DOHH2 (cell line): ENCODE measurements around the gene TRMT44.

Source experiments
- H3F3A ChIP-seq: fragments of 200-600 bp; sonication (generic), shearing (Covaris generic); 2 replicates; pipeline ENCODE4 v1.6.0; 2016; ENCODE audit warnings: antibody characterized with exemption, mild to moderate bottlenecking; ENCODE audit not compliant: control insufficient read depth, insufficient read depth
- H3K27ac ChIP-seq: fragments of 200-600 bp; sonication (generic); 2 replicates; pipeline ENCODE4 v1.5.1; 2014; ENCODE audit warnings: low read depth, mild to moderate bottlenecking, low read length, moderate library complexity
- H3K27me3 ChIP-seq: fragments of 200-600 bp; sonication (generic); 2 replicates; pipeline ENCODE4 v1.6.1; 2014; ENCODE audit warnings: mild to moderate bottlenecking, low read length, mixed read lengths; ENCODE audit not compliant: control insufficient read depth
- H3K36me3 ChIP-seq: fragments of 200-600 bp; sonication (generic); 2 replicates; pipeline ENCODE4 v1.6.1; 2014; ENCODE audit warnings: mild to moderate bottlenecking, low read length, moderate library complexity, mixed read lengths; ENCODE audit not compliant: control insufficient read depth
- H3K4me1 ChIP-seq: fragments of 200-600 bp; sonication (generic); 2 replicates; pipeline ENCODE4 v1.6.1; 2014; ENCODE audit warnings: mild to moderate bottlenecking, low read length, mixed read lengths; ENCODE audit not compliant: control insufficient read depth
- H3K4me2 ChIP-seq: fragments of 200-600 bp; sonication (generic); 2 replicates; pipeline ENCODE4 v1.6.0; 2014; ENCODE audit warnings: mild to moderate bottlenecking, low read length, moderate library complexity
- H3K4me3 ChIP-seq: fragments of 200-600 bp; sonication (generic); 2 replicates; pipeline ENCODE4 v1.5.1; 2014; ENCODE audit warnings: mild to moderate bottlenecking, low read length, mixed read lengths
- H3K79me2 ChIP-seq: fragments of 200-600 bp; sonication (generic); 2 replicates; pipeline ENCODE4 v1.6.1; 2014; ENCODE audit warnings: mild to moderate bottlenecking, low read length, mixed read lengths; ENCODE audit not compliant: control insufficient read depth
- H3K9me2 ChIP-seq: fragments of 200-600 bp; sonication (generic); replicated peaks from 2 replicates; pipeline ENCODE4 v1.6.1; 2014; ENCODE audit warnings: mild to moderate bottlenecking, low read length, mixed read lengths; ENCODE audit not compliant: control insufficient read depth
- H3K9me3 ChIP-seq: fragments of 200-600 bp; sonication (generic); 2 replicates; pipeline ENCODE4 v1.6.1; 2014; ENCODE audit warnings: antibody characterized with exemption, low read length, mixed read lengths; ENCODE audit not compliant: control insufficient read depth, insufficient read depth
- H4K20me1 ChIP-seq: fragments of 200-600 bp; sonication (generic); 2 replicates; pipeline ENCODE4 v1.6.0; 2014; ENCODE audit warnings: low read depth, mild to moderate bottlenecking, antibody characterized with exemption, low read length, moderate library complexity; ENCODE audit not compliant: control insufficient read depth, insufficient read depth
- EZH2phosphoT487 ChIP-seq: fragments of 200-600 bp; sonication (generic); IDR thresholded peaks from 2 replicates; pipeline ENCODE4 v1.6.1; 2017; ENCODE audit warnings: borderline replicate concordance, mild to moderate bottlenecking, antibody characterized with exemption, low read length, moderate library complexity, mixed read lengths
- TF ChIP-seq, protein P1 (sequence below): fragments of 200-600 bp; sonication (generic); IDR thresholded peaks from one replicate; pipeline ENCODE4 v1.5.1; 2014; ENCODE audit warnings: antibody characterized with exemption, mild to moderate bottlenecking, low read depth, low read length; ENCODE audit not compliant: poor library complexity, severe bottlenecking

TRMT44 gene

DNA sequence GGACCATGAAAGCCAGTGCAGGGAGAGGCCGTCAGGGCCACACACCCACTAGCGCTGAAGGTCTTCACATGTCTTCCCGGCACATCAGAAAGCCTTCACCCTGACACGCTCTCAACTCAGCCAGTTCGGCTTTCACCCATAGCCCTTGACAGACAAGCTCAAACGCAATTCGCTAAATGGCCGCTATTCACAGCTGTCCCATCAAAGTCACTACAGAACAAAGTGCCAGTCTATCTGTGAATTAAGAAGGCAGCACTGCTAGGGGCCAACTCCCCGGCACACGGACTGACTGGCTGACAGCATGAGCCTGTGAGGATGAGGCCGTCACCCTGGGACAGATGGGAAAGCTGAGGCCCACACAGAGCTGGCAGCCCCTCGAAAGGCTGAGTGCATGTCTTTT is 45.8 kb upstream of the TRMT44 start:
- H3K9me2 ChIP-seq = no peaks in the 10 kb centered on the region
- H3K9me3 ChIP-seq = no peaks in the 10 kb centered on the region
- H3K27me3 ChIP-seq = no peaks in the 10 kb centered on the region
- peaks cover 89% of the 10 kb centered on the region for H3K4me1 ChIP-seq
- no peak overlapping the region for H3K4me2 ChIP-seq
- peaks cover 22% of the 10 kb centered on the region for H3K36me3 ChIP-seq
- H3K79me2 ChIP-seq = no peaks in the 10 kb centered on the region
- TF ChIP-seq EZH2phosphoT487 = no peak
- TF ChIP-seq, protein P1, sequence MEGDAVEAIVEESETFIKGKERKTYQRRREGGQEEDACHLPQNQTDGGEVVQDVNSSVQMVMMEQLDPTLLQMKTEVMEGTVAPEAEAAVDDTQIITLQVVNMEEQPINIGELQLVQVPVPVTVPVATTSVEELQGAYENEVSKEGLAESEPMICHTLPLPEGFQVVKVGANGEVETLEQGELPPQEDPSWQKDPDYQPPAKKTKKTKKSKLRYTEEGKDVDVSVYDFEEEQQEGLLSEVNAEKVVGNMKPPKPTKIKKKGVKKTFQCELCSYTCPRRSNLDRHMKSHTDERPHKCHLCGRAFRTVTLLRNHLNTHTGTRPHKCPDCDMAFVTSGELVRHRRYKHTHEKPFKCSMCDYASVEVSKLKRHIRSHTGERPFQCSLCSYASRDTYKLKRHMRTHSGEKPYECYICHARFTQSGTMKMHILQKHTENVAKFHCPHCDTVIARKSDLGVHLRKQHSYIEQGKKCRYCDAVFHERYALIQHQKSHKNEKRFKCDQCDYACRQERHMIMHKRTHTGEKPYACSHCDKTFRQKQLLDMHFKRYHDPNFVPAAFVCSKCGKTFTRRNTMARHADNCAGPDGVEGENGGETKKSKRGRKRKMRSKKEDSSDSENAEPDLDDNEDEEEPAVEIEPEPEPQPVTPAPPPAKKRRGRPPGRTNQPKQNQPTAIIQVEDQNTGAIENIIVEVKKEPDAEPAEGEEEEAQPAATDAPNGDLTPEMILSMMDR = no peak
- H3K27ac ChIP-seq = no peak overlapping the region
- no peaks in the 10 kb centered on the region for H4K20me1 ChIP-seq
- no peak overlapping the region for H3K4me3 ChIP-seq
- H3F3A ChIP-seq = peaks cover 25% of the 10 kb centered on the region

DNA sequence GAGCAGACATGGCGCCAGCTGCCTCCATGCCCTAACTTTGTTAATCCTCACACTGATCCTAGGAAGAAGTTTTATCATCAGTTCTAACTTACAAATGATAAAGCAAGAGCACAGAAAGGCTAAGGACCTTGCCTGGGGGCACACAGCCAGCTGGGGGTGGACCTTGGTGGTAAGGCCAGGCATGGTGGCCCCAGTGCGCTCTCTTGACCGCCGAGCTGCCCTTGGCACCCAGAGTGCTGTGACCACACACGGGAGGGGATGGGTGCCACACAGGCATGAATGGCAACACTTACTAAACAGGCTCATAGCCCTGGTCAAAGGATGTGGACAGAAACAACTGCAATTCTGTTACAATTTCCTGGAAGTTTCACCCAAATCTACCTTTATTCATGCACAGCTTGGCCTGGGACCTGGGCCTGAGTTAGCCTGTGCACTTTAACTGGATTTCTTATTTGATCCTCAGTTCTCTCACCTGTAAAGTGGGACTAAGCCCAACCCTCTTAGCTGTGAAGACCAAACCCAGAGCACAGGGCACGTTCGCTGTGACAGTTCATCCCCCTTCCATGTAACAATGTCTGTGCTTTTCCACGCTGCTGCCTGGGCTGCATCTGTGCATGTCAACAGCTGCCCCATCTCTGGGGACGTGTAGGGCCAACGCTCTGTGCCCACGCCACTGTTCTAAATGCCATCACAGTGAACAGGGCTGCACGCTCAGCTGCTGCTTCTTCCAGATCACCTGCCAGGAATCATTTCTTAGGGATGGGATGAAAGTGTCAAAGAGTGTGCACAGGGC is 44.9 kb upstream of the TRMT44 start:
- H3K4me1 ChIP-seq = peaks cover 81% of the 10 kb centered on the region
- no peaks in the 10 kb centered on the region for H4K20me1 ChIP-seq
- no peaks in the 10 kb centered on the region for H3K9me3 ChIP-seq
- H3K36me3 ChIP-seq = peaks cover 19% of the 10 kb centered on the region
- no peaks in the 10 kb centered on the region for H3K9me2 ChIP-seq
- H3K79me2 ChIP-seq = no peaks in the 10 kb centered on the region
- no peaks in the 10 kb centered on the region for H3K27me3 ChIP-seq
- no peak overlapping the region for H3K4me3 ChIP-seq
- TF ChIP-seq EZH2phosphoT487 = no peak
- TF ChIP-seq, protein P1 = no peak
- no peak overlapping the region for H3K27ac ChIP-seq
- H3F3A ChIP-seq = peaks cover 26% of the 10 kb centered on the region
- no peak overlapping the region for H3K4me2 ChIP-seq

DNA sequence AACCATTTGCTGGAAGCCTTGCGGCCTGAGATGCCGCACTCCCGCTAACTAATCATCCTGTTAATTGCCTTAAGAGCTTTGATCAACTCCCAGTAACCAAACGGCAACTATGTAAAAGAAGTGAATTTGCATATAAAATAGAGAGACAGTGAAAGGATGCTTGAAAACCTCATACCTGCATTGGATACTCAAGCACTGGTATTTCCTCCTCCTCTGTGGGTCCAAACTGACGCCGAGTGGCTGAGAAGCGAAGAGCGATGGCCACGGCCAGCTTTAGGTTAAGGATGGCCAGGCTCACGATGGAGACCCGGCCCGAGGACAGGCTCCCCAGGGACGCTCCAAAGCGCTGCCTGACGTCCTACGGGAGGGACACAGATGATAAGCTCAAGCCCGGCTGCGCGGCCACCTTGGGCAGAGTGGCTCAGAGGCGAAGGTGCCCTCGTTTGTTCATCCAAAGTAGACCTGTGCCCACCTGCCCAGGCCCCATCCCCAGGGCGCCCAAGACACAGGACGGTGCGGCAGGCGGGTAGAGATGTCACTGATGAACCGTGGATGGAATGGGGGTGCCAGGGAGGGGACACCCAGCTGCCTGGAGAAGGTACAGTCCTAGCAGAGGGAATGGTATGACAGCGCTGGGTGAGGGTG is 43.7 kb upstream of the TRMT44 start:
- H4K20me1 ChIP-seq = no peaks in the 10 kb centered on the region
- H3K27me3 ChIP-seq = no peaks in the 10 kb centered on the region
- H3F3A ChIP-seq = peaks cover 15% of the 10 kb centered on the region
- H3K27ac ChIP-seq = no peak overlapping the region; the same call in 1 of the 2 replicates
- no peaks in the 10 kb centered on the region for H3K79me2 ChIP-seq
- H3K4me3 ChIP-seq = no peak overlapping the region
- H3K9me2 ChIP-seq = no peaks in the 10 kb centered on the region
- H3K36me3 ChIP-seq = peaks cover 19% of the 10 kb centered on the region
- peaks cover 79% of the 10 kb centered on the region for H3K4me1 ChIP-seq
- H3K9me3 ChIP-seq = no peaks in the 10 kb centered on the region
- no peak for TF ChIP-seq EZH2phosphoT487
- TF ChIP-seq, protein P1 = no peak
- H3K4me2 ChIP-seq = peak overlapping the region; percentile 23; the same call in 1 of the 2 replicates
